GM19463 (cell line): ENCODE results near the gene FRMD4A.
A peak's percentile ranks its signal among the peaks of the same experiment; 100 is the strongest.
"Not testable (repeated sequence)": the region's sequence is repeated elsewhere in the genome, so short reads cannot be mapped to it uniquely, and the experiment has no call there.

Source experiments
- ATAC-seq: cut with Tn5 transposase; IDR thresholded peaks from one replicate; pipeline ENCODE4 v1.9.1; 2021; ENCODE audit warnings: mild to moderate bottlenecking, moderate library complexity; ENCODE audit not compliant: unreplicated experiment

FRMD4A gene

DNA sequence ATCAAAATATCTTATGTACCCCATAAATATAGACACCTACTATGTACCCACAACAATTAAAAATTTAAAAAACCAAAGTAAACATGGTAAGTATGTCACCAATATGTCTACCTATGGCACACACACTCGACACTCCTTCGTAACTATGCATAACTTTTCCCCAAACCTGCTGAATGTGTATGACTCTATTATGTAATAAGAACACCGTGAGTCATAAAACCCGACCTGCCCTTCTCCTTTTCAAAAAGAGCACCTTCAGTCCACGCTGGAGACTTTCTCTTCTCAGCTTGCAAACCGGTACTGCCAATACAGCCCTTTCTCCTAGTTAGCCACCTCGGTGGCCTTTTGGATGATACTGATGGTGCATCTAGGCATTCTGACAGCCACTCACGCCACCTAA lies 557.7 kb downstream of the FRMD4A start:
- no peak for ATAC-seq

DNA sequence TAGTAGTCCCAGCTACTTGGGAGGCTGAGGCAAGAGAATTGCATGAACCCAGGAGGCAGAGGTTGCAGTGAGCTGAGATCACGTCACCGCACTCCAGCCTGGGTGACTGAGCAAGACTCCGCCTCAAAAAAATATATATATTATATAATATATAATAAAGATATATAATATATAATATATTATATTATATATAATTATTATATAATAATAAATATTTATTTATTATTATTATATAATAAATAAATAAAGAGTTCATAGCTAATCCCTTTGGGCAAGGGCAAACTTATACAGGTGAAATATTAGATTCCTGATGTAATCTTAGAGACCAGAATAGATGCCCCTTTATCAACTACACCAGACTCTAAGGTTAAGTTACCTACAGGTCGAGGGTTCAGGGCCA lies 558.7 kb downstream of the FRMD4A start:
- ATAC-seq = no peak

DNA sequence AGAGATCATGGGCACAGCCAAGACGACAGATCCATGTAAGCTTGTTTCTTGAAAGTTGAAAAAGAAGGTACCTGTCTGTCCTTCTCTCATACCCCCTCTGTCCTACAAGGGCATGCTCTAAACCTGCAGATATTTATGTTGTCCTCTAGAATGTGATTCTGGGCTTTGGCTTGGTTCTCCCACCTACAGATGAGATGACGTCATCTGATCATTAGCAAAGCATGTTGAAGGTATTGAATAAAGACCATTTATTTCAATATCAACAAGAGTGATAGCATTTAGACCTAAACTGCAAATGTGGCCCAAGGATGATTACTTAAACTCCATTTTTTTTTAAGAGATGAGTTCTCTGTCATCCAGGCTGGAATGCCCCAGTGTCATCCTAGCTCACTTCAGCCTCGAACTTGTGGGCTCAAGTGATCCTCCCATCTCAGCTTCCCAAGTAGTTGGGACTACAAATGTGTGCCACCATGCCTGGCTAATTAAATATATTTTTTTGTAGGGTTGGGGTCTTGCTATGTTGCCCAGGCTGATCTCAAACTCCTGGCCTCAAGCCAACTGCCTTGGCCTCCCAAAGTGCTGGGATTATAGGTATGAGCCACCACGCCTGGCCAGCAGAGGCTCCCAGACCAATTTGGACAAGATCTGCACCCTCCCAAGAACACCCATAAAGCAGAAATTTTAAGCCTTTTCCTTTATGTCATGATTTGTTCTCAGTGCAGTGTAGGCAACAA lies 559.8 kb downstream of the FRMD4A start:
- ATAC-seq = no peak

DNA sequence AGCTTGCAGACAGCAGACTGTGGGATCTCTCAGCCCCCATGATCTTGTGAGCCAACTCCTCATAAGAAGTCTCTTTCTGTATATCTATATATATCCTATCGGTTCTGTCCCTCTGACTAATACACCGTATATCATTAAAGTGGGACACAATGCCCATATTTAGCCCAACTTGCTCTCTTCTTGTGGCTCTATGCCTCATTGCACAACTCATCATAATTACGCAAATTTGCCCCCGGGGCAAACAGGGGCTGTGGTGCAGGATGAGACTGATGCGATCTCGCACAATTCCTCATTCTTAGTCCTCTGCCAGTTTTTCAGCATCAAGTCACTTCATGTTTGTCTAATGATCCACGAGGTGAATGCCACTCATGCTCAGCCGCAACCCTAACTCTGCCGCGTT lies 560.8 kb downstream of the FRMD4A start:
- peak; percentile 52 for ATAC-seq

DNA sequence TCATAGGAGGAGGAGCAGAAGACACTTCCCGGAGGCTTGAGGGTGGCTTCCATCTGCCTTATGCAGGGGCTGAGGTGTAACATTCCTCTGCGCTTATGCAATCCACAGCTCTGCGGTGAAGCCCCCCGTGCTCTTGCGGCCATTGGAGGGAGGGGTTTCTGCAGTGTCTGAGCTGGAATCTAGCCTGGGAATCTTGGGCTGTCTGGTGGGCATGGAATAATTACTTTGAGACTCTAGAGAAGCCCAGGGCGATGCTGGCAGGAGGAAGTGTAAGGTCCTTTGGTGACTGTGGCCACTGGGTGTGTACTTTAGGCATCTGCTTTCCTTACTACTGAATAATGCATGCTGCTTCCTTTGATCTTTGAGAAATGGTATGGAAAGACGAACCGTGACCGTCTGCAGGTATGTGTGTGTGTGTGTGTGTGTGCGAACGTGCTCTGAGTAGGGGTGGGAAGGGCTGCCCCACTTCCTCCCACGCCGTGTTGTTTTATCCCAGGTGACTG lies 563.0 kb downstream of the FRMD4A start:
- ATAC-seq = no peak

DNA sequence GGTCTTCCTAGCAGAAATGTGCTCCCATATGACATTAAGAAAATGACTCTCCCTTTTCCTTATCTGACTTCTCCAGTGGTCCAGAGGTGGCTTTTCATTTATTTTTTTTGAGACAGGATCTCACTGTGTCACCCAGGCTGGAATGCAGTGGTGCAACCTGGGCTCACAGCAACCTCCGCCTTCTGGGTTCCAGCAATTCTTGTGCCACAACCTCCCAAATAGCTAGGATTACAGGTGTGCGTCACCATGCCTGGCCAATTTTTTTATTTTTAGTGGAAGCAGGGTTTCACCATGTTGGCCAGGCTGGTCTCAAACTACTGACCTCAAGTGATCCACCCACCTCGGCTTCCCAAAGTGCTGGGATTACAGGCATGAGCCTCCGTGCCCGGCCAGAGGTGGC lies 563.6 kb downstream of the FRMD4A start:
- ATAC-seq = not testable (repeated sequence)

DNA sequence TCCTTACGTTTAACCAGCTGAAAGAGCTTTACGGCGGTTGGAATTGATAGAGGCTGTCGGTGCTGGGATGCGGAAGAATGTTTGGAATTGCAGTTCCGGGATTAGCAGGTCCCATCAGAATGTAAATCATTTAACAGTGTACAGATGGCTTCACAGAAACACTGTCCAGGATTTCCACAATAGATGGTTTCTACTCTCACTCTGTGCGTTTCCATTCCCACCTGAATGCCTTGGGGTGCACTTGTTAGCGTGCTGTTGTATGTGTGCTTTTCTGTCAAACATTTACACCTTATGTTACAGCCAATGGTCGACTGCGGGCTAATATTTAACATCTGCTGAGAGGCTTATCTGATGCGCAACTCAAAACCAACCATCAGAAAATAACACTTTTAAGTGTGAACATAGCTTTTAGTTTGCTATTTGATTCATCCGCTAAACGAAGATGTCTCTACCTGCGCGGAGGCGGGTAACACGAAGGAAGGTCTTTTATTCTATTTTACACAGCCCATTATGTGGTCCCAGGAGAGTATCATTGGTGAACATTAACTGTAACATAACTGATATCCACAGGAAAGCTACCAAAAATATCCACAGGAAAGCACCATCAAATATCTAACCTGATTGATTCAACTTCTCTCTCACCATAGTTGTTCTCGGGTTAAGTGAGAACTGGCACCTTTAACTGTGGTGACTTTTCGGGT lies 564.9 kb downstream of the FRMD4A start:
- peak; percentile 67 for ATAC-seq

DNA sequence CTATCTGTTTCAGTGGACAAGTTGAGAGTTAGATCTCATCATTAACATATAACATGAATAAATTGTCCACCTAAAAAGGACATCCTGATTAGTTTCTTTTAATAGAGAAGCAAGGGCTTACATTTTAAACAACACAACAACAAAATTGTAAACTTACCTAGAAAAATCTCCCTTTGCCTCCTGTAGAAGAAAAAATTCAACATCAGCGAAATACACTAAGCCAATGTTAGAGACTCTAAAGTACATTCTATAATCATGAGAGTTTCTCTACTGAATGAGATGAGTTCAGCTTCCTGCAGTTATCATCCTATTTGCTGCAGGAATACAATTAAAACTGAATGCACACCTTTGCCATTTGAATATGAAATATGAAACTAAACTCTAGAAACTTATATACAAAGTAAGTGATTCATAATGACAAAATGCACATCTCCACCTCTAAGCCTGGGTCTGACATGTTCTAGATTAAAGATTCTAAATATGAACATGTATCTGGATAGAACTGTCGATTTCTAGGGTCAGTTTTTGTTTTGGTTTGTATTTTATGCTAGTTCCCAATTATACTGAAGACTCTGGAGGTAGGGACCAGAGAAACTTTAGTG lies 569.1 kb downstream of the FRMD4A start:
- no peak for ATAC-seq

DNA sequence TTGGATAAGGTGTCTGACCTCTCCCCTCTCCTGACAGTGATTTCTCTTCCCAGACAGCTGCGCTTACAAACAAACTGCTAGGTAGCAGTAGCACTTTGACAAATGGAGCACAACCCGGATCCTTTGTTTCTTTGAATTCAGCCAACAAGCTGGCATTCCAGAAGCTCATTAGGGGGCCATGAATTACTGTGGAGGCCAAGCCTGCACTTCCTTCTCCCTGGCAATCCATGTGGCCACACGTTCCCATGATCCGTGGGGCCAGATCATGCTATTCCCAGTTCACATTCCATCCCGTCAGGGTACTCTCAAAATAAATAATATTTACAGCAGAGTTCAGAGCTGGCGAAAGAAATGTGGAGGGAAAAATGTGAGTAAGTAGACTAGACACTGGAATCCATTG lies 571.6 kb downstream of the FRMD4A start:
- no peak for ATAC-seq

DNA sequence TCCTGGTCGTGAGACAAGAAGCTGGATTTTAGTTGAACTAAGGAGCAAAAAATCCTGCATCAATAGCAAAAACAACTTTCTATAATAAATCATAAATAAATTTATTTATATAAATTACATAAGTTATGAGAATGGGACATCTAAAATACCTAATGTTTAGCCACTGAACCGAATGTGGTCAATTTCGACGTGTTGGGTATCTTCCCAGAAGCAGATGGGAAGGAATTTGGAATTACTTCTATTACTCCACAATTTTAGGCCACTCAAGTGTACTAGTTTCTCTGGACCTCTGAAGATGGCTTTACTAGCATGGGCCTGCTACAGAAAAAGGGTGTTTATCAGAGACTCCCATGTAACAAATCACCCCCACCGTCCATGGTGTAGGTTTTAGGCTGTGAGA lies 572.0 kb downstream of the FRMD4A start:
- no peak for ATAC-seq

DNA sequence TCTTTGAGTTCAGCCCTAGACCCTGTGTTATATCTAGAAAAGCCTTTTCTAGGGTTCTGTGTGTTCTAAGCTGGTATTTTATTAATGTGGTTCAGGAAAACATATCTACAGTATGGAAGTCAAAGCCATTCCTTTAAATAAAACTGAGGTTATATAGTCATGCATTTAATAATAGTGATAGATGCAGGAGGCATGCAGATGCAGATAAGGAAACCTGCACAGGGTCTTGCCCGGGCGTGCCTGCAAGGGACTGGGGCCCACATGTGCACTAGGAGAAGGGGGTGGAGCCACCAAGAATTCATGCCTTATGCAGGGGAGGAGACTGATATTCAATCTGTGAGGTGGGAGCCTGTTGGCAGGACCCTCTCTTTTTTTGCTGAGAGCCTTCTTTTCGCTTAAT lies 572.4 kb downstream of the FRMD4A start:
- no peak for ATAC-seq

DNA sequence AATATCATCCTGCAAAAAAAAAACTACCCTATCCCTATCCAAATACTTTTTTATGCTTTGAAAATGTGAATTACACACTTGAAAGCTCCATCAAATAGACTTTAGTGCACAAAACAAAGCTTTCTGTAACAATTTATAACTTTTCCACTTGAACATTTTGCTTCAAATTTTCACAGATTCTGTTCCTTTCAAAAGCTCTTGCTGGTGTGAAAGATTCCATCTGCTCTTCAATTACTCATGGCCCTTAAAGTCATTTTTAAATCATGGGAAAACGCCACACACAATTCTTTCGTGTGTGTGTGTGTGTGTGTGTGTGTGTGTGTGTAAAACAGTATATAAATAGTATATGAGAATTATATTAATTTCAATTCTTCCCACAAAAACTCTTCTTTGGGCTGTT lies 576.4 kb downstream of the FRMD4A start:
- ATAC-seq = no peak

DNA sequence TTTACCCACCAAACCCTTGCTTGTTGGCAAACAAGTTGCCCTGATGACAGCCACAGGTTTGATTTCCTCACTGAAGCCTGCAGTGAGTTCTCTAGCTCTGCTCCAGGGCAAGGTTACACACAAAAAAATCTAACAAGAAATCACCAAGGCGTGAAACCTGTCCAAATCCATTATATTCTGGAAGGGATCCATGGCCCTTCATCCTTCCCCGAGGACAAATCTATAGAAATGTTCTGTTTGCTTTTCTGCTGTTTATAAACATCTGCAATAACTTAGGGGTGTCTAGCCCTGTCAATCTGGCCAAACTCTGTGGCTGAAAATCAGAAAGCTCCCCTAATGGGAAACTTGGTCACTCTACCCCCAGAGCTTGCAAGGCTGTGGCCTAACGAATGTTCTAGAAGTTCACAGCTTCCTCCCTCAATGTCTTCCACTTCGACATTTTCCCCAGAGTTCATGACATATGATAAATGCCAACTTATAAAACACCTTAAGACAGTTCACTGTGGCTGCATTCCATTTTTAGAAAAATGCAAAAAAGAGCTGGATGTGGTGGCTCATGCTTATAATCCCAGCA lies 579.4 kb downstream of the FRMD4A start:
- ATAC-seq = no peak

DNA sequence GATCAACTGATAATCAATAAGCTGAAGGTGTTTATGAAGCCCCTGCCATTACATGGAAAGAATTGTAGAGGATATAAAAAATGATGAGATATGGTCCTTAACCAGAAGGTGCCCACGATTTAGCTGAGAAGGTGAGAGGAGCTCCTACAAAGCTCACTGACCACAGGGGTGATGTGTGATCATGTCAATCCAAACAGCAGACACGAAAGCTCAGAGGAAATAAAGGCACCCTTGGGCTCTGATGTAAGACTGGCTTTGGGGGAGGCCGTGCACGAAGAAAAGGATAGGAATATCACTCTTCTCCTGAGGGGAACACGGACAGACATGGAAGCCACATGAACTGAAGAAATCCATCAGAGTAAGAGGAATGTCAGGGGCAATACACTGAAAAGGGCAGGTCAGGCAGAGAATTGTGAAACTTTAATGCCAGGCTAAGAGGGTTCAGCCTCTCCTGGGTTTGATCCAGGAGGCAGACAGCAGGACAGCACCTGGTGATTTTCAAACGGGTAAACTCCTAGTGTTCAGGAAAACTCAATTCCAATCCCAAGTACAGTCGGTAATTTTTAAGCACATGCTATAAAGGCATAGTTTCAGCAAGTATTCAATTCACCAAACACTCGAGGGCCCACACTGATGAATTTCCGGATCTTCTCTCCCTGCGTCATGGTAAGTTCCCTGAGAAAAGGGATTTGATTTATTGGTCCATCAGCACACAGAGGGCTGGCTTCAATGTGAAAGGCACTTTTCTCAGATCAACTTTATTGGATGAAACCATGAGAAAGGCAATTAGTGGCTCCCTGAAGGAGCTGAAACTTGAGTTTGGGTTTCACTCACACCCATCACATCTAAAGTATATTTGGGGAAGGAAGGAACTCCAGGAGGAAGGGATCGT lies 580.2 kb downstream of the FRMD4A start:
- ATAC-seq = no peak

DNA sequence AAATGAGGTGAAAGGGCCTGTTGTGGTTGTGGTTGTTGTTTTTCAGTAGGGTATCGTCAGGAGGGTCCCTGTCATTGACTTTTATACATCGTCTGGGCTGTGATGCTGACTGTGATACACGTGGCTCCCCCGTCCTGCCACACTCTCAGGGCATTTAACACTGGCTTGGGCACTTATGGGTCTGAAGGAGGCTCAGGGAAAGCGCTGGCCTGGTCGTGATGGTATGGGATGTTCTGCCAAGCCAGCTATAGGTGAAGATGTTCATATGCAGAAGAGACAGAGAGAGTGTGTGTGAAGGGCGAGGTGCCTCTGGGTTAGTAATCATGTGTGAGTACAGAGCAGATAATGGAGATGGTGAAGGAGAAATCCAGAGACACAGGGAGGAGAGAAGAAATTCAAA lies 585.5 kb downstream of the FRMD4A start:
- no peak for ATAC-seq

DNA sequence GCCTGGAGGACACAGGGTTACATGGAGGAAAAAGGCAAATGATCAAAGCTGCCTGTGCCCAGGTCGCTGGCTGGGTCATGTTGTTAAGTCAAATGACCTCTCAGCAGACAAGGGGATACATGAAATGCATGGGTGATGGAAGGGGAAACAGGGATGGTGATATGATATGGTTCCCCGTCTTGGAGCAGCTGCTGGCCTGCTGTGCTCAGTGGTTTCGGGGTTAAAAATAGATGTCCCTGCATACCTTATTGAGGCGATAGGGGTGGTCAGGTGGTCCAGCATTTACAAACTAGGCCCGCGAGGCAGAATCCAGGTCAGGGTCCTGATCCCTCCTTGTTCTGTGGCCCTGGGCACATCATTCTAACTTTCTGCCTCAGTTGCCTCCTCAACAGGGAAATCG lies 586.8 kb downstream of the FRMD4A start:
- no peak for ATAC-seq

DNA sequence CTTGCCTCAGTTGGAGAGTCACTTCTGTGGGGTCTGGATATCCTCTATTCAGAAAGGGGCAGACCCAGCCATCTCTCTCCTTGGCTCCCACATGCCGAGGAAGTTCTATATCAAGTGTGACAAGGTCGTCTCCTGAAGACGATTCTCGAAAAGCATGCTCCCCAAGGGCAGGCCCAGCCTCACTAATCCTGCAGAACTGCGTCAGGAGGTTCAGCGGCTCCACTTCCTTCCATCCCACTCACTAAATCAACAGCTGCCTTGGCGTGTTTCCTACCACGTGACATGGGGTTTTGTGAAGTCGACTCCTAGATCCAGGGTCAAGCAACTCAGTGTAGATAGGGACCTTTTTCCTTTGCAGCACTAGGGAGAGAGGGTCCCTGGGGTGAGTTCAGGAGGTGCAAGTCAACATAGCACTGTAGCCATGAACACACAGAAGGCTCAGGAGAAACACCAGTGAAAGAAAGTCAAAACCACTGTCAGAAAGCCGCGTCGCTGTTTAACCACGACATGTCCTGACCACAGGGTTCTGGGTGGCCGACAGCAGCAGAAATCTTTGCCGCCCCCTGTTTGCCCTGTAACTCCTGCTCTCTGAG lies 587.5 kb downstream of the FRMD4A start:
- peak; percentile 58 for ATAC-seq

DNA sequence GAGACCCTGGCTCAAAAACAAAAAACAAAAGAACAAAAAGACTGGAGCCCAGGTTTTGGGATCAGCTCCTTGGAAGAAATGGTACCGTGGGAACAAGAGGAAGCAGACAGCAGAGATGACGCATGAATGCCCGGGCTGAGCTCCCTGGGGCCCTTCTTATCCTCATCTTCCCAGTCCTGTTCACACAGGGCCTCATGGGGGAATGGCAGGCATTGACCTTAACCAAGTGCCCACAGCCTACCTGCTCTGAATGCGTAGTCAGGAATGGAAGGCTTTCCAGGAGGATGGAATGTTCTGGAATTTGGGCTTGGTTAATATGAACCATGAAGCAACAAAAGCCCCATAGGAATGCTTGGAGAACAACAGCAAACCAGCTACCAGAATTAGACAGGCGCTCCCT lies 589.3 kb downstream of the FRMD4A start:
- ATAC-seq = no peak

DNA sequence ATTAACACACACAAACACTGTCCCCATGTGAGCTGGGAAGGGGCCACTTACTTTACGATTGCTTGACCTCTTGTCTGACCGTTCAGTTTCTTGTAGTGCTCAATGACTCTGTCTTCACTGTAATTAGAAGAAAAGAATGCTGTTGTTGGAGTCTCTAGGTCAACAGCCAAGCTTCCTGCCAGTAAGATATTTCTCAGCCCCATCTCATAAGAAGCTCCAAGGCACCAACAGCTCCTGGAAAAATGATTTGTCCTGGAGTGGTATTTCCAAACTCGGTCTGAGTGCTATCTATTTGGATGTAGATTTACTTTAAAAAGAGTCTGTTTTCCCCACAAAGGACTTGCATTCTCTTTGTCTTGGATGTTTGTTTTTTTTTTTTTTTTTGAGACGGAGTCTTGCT lies 590.3 kb downstream of the FRMD4A start:
- no peak for ATAC-seq

DNA sequence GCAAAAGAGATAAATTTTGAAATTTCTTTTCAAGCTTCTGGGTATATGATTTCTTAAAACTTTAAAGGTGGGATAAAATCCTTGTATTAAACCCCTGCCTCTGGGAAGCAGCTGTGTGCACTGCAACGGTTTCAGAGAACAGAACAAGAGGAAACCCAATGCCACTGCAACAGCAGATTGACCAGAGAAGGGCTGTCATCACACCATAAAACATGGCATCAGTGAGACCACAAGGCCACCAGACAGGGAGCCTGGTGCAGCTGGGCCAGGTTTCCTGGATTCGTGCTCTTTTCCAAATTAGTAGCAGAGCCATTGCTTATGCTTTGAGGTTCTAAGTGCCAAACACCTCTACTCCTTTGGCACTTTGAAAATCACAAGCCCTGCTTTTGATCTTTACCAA lies 591.5 kb downstream of the FRMD4A start:
- no peak for ATAC-seq
